Measurements from ENCODE around the gene MTHFS.

GRCh38 chr15:79883579-79884203, 13.1 kb downstream of the MTHFS start:
- TF ChIP-seq POLR2AphosphoS5 (IDR thresholded peaks at IDR 0.05): no peak
- no peak for TF ChIP-seq CTCF (IDR thresholded peaks at IDR 0.05 in 8 of 11, conservative IDR thresholded peaks at IDR 0.05 in 3 of 11)
- TF ChIP-seq POLR2A (IDR thresholded peaks at IDR 0.05): no peak

Data from spleen (tissue), 7 donors.